GM21515 (cell line): Measurements from ENCODE around the gene TPO.

ENCODE experiments used
- ATAC-seq: cut with Tn5 transposase; IDR thresholded peaks from one replicate; pipeline ENCODE4 v1.9.1; 2021; ENCODE audit not compliant: unreplicated experiment

Gene TPO

GRCh38 chr2:1518331-1518803, 105.1 kb downstream of the TPO start:
- ATAC-seq, result no peak

- no peak for ATAC-seq
Observed at GRCh38 chr2:1518867-1519530, 105.7 kb downstream of the TPO start.

DNA sequence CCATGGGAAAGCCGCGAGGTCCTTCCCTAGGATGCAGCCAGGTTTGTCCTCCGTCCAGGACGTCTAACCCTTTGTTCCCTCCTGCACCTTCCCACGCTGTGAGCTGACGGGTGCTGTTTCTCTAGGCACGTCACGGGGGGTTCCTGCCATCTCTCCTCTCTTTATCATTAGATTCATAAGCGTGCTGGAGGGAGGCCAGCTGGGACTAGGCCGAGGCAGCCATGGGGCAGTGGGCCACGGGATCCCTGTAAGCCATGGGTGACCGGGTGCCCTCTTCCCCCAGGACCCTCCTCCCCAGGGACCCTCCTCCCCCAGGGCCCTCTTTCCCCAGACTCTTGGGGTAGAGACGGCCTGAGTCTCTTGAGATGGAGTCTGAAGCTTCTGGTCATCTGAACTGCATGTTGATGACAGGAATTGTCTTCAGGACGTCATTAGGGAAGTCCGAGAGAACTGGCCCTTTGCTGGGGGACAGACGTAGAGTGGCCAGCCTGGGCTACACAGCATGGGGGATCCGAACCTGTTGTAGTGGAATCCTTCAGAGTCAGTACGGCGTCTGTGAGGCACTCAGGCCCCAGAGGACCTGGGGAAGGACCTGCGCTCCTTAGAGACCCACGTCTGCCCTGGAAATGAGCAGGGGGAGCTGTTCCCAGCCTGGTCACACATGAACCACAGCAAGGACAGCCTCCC, 108.1 kb downstream of the TPO start:
- ATAC-seq, result no peak

GRCh38 chr2:1521878-1522830, 108.9 kb downstream of the TPO start:
- ATAC-seq, result no peak

DNA sequence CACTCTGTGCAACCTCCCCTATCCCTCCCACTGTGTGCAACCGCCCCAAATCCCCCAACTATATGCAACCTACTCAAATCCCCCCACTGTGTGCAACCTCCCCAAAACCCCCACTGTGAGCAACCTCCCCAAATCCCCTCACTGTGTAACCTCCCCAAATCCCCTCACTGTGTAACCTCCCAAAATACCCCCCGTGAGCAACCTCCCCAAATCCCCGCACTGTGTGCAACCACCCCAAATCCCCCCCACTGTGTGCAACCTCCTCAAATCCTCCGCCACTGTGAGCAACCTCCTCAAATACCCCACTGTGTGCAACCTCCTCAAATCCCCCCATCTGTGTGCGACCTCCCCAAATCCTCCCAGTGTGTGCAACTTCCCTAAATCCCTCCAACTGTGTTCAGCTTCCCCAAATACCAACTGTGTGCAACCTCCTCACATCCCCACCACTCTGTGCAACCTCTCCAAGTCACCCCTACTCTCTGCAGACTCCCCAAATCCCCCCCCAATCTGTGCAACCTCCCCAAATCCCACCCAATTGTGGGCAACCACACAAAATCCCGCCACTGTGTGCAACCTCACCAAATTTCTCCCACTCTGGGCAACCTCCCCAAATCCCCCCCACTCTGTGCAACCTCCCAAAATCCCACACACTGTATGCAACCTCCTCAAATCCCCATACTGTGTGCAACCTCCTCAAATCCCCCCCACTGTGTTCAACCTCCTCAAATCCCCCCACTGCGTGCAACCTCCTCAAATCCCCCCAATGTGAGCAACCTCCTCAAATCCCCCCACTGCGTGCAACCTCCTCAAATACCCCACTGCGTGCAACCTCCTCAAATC, 114.1 kb downstream of the TPO start:
- ATAC-seq, result no peak

DNA sequence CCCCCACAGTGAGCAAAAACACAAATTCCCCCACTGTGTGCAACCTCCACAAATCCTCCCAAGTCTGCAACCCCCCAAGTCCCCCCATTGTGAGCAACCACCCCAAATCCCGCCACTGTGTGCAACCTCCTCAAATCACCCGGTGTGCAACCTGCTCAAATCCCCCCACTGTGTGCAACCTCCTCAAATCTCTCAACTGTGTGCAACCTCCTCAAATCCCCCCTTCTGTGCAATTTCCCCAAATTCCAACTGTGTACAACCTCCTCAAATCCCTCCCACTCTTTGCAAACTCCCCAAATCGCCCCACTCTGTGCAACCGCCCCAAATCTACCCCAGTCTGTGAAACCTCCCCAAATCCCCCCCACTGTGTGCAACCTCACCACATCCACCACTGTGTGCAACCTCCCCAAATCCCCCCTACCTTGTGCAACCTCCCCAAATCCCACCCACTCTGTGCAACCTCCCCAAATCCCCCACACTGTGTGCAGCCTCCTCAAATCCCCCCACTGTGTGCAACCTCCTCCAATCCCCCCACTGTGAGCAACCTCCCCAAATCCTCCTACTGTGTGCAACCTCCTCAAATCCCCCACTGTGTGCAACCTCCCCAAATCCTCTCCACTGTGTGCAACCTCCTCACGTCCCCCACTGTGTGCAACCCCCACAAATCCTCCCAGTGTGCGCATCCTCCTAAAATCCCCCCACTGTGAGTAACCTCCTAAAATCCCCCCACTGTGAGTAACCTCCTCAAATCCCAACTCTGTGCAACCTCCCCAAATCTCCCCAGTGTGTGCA, 115.2 kb downstream of the TPO start:
- no peak for ATAC-seq

DNA sequence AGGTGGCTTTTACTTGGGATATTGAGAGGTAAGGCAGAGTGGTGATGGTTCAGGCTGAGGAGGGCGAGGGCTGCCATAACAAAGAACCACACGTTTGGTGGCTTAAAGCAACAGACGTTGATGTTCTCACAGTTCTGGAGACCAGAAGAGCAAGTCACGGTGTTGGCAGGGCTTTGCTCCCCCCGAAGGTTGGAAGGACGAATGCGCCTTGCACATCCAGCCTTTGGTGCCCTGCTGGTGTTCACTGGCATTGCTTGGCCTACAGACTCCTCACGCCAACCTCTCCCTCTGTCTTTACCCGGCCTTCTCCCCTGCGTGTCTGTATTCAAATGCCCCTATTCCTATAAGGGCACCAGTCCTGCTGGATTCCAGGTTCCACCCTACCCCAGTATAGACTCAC, 125.4 kb downstream of the TPO start:
- no peak for ATAC-seq

DNA sequence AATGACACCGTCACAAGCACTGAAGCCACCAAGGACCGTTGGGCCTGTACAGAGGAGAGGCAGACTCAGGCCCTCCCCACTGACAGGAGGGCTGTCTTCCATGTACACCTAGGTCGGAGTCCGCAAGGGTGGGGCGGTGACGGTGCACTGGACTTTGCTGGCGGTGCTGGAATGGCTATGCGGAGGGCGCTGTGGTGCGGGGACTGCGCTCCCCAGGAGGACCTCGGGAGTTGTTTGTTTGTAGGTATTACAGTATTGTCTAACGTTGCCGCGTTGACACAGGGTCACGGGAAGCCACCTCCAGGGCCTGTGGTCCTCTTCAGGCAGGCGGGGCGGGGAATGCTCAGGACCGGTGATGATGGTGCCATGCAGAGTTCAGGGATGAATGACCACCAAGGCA, 126.2 kb downstream of the TPO start:
- ATAC-seq, result no peak

DNA sequence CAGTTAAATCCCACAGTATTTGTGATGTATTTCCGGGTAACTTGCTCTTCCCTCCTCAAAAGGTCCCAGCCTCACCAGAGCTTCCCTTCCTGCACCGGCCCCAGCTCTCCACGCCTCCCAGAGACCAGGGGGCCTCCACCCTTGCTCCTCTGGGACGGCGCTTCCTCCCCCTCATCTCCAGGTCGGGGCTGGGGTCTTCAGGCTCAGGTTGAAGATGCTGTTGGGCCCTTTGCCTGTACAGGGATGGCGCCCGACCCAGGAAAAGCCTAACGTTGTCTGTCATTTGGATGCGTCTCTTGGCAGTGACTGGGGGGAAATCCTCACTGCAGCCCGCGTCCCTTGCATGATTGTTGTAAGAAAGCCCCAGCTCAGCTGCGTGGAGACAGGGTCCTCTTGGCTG, 126.7 kb downstream of the TPO start:
- no peak for ATAC-seq

DNA sequence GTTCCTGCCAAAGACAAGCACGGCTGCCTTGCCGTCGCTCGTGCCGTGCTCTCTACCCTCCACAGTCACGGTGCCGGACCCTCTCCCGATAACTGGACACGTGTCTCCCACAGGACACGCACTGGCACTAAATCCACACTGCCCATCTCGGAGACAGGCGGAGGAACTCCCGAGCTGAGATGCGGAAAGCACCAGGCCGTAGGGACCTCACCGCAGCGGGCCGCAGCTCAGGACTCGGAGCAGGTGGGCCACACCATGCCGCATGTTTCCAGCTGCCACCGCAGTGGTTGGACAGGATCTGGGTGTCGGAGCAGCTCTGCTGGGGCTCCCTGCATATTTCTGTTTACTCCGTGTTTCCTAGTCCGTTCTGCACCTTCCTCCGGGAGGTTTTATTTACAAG, 127.2 kb downstream of the TPO start:
- ATAC-seq, result no peak

DNA sequence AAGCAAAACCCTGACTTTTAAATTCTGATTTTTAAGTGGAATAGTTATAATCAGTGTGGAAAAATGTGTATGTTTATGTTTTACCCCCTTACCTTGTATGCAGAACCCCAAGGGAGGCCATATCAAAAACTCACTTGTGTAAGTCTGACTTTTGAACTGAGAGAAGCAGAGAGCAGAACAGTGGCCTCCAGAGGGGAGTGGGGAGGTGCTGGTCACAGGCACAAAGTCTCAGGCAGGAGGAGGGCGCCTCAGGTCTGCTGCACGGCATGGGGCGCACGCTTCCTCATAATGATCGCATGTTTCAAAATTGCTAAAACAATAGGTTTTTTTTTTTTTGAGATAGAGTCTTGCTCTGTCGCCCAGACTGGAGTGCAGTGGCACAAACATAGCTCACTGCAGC, 127.8 kb downstream of the TPO start:
- no peak for ATAC-seq

DNA sequence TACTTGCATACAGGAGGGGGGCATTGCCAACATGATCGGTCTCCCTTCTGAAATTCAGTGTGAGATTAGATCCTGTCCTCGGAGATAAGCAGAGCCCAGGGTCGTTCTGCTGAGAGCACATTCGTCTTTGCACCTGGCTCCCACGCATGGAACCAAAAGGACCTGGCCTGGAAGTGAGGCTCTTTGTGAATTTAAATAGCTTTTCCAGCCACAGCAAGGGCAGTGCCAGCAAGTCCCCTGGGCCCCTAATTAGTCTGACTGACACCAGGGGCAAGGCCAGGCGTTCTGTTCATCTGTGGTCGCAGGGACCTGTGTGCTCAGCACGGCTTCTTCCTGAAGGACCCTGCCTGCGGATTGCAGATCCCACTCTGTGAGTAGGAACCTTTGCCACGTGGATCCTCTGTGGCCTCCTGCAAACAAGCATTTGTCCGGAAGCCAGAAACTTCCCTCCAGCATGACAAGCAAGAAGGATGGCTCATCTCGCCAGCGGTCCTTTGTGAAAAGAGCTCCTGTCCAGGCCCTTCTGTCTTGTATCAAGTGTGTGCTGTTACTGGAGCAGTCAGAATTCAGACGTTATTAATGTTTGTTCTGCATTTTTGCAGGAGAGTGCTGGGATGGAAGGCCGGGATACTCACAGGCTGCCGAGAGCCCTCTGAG, 128.7 kb downstream of the TPO start:
- no peak for ATAC-seq

GRCh38 chr2:1542971-1543370, 129.7 kb downstream of the TPO start:
- no peak for ATAC-seq

- ATAC-seq, result no peak
Observed at GRCh38 chr2:1543776-1544477, 130.7 kb downstream of the TPO start.

GRCh38 chr2:1544478-1545069, 131.3 kb downstream of the TPO start:
- ATAC-seq, result no peak

DNA sequence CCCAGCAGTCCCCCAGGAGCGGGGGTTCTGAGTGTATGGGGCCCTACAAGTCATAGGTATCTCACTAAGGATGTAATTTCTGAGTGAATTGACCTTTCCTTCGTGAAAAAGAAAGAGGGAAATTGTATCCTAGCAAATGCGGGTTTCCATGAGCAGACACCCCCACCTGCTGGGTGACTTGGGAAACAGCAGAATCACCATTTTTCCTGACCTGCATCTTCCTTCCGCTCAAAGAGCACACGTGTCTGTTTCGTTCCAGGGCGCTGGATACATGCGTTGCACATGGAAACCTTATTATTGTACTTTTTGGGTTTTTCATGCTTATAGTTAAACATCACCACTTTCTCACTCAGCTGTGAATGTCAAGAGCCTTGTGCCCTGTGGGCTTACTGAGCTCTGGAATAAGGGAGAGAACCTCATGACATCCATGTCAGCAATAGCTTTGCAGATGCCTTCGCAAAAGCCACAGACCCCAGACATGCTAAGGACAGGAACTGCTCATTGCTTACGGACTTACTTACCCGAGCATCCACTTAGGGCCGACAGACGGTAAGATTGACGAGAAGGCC, 132.8 kb downstream of the TPO start:
- ATAC-seq, result no peak

DNA sequence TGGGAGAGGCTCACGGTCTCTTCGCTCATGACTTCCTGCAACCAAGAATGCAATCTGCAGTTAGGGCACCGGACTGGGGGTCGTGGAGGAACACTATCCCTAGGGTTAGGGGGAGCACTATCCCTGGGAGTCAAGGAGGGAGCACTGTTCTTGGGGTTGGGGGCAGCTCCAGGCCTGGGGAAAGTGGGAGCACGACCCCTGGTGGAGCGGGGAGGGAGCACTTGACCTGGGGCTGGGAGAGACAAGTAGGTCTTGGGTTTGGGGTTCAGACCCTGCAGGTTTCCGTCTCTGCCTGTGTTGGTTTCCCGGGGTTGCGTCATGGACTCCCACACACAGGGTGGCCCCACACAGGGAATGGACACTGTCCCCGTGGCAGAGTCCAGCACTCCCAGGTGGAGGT, 133.6 kb downstream of the TPO start:
- no peak for ATAC-seq
